Astrocyte of the spinal cord (primary cell): ENCODE measurements around the gene MAVS.

Source experiments
- DNase-seq: peaks from one replicate; pipeline ENCODE4 v3.0.0; 2011; ENCODE audit warnings: low read depth, low spot score
- H3K4me3 ChIP-seq: 2 replicates; pipeline ENCODE4 v1.5.1; 2011; ENCODE audit warnings: low read depth, mild to moderate bottlenecking, low read length, moderate library complexity
- CTCF ChIP-seq: IDR thresholded peaks from 2 replicates; pipeline ENCODE4 v1.5.1; 2012; ENCODE audit warnings: low read depth, mild to moderate bottlenecking, low read length, inconsistent platforms
- in situ Hi-C: cut with HindIII; loops from 2 replicates; pipeline ENCODE4 v1.10.0; 2017; ENCODE audit warnings: low sequenced_read_pairs

MAVS gene

GRCh38 chr20:3925113-3925695 lies 78.6 kb downstream of the MAVS start:
- H3K4me3 ChIP-seq = no peak overlapping the region
- in situ Hi-C loops = no loop called here
- no peak for TF ChIP-seq CTCF
- DNase-seq = no peak
